GM21423 (cell line): Measurements from ENCODE around the gene APBB1IP.
A peak's percentile ranks its signal among the peaks of the same experiment; 100 is the strongest.

Experiments used
- ATAC-seq: cut with Tn5 transposase; IDR thresholded peaks from one replicate; pipeline ENCODE4 v1.9.1; 2021; ENCODE audit warnings: mild to moderate bottlenecking, moderate library complexity; ENCODE audit not compliant: unreplicated experiment

Gene APBB1IP

GRCh38 chr10:26505491-26505890 lies 67.3 kb downstream of the APBB1IP start:
- no peak for ATAC-seq

- ATAC-seq: no peak
These were observed 68.6 kb downstream of the APBB1IP start for GRCh38 chr10:26506736-26507135.

GRCh38 chr10:26507441-26507840 lies 69.3 kb downstream of the APBB1IP start:
- ATAC-seq: no peak

- no peak for ATAC-seq
These were observed 69.9 kb downstream of the APBB1IP start for GRCh38 chr10:26508016-26508415.

- no peak for ATAC-seq
These were observed 71.2 kb downstream of the APBB1IP start for GRCh38 chr10:26509307-26509706.

- no peak for ATAC-seq
These were observed 75.0 kb downstream of the APBB1IP start for GRCh38 chr10:26513101-26513500.

GRCh38 chr10:26516540-26517101 lies 78.5 kb downstream of the APBB1IP start:
- no peak for ATAC-seq

GRCh38 chr10:26517141-26517867 lies 79.2 kb downstream of the APBB1IP start:
- ATAC-seq: no peak

- no peak for ATAC-seq
These were observed 81.7 kb downstream of the APBB1IP start for GRCh38 chr10:26519803-26520202.

GRCh38 chr10:26520575-26520974 lies 82.4 kb downstream of the APBB1IP start:
- ATAC-seq: no peak

GRCh38 chr10:26524161-26524896 lies 86.2 kb downstream of the APBB1IP start:
- no peak for ATAC-seq

- no peak for ATAC-seq
These were observed 87.4 kb downstream of the APBB1IP start for GRCh38 chr10:26525586-26525985.

- no peak for ATAC-seq
These were observed 88.9 kb downstream of the APBB1IP start for GRCh38 chr10:26527018-26527417.

GRCh38 chr10:26528048-26528447 lies 89.9 kb downstream of the APBB1IP start:
- ATAC-seq: no peak

- no peak for ATAC-seq
These were observed 90.7 kb downstream of the APBB1IP start for GRCh38 chr10:26528715-26529393.

- no peak for ATAC-seq
These were observed 96.2 kb downstream of the APBB1IP start for GRCh38 chr10:26534384-26534783.

- no peak for ATAC-seq
These were observed 102.5 kb downstream of the APBB1IP start for GRCh38 chr10:26540601-26541000.

GRCh38 chr10:26543567-26544306 lies 105.6 kb downstream of the APBB1IP start:
- peak; percentile 72 for ATAC-seq

GRCh38 chr10:26544932-26545331 lies 106.8 kb downstream of the APBB1IP start:
- no peak for ATAC-seq

GRCh38 chr10:26550774-26551526 lies 112.8 kb downstream of the APBB1IP start:
- ATAC-seq: no peak
